ENCODE measurements around the gene TBCA. TPM values are rescaled to one million over a fixed set of nuclear protein-coding genes. Genes with fewer than 3 reads are reported as not detected.

The TBCA gene
- total and polyA plus RNA-seq, 2 experiments from 2014 or later, result 60.1 to 257 TPM

DNA sequence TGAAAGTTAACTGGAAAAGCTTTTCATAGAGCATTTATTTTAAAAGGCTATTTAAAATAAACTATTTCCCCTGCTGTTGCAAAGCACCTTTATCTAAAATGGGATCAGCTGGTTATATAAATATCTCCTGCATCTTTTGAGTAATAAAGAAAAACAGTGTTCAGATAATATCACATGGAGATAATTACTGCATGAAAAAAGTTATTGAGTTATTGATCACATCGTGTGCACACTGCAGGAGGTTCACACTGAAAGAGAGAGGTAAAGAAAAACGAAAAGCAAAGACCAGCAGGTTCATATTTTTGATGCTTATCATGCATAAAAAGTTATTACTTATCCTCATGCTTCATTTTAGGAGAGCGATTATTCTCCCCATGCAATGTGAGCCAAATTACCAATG, 82.2 kb downstream of the TBCA start:
- Histone ChIP-seq H3K4me3 (no peak overlapping the region), H3K9me2 (ENCODE audit: insufficient read depth) (no peaks in the 10 kb centered on the region), H3K9ac (no peak overlapping the region), H3K27me3 (replicated peaks; ENCODE audit: insufficient read depth) (no peaks in the 10 kb centered on the region), H2AFZ (no peak overlapping the region), H3K79me2 (ENCODE audit: insufficient read depth) (peaks cover 71% of the 10 kb centered on the region), H3K4me2 (ENCODE audit: unreplicated experiment) (no peak overlapping the region), H3F3A (ENCODE audit: insufficient read depth) (peaks cover 6% of the 10 kb centered on the region; the same call in 1 of the 2 replicates), H3K36me3 (ENCODE audit: low read depth) (peaks cover 49% of the 10 kb centered on the region), H4K20me1 (ENCODE audit: insufficient read depth) (no peaks in the 10 kb centered on the region), H3K27ac (no peak overlapping the region), H3K4me1 (ENCODE audit: insufficient read depth) (no peaks in the 10 kb centered on the region), H3K9me3 (ENCODE audit: low read depth) (no peaks in the 10 kb centered on the region)
- in situ Hi-C loops (cut with MboI), result no loop called here
- TF ChIP-seq EZH2phosphoT487 (IDR thresholded peaks at IDR 0.05; ENCODE audit: insufficient read depth, low read depth), result no peak
- no peak for TF ChIP-seq EZH2 (IDR thresholded peaks at IDR 0.05; ENCODE audit: insufficient read depth, poor library complexity, severe bottlenecking)
- no peak for DNase-seq
- WGBS, 2 experiments (ENCODE audit: low coverage in 1 of 2, low lambda C conversion rate in 2 of 2, missing lambda C conversion rate in 2 of 2), result 70 to 80% methylated on average over 3 of the region's 3 CpGs

DNA sequence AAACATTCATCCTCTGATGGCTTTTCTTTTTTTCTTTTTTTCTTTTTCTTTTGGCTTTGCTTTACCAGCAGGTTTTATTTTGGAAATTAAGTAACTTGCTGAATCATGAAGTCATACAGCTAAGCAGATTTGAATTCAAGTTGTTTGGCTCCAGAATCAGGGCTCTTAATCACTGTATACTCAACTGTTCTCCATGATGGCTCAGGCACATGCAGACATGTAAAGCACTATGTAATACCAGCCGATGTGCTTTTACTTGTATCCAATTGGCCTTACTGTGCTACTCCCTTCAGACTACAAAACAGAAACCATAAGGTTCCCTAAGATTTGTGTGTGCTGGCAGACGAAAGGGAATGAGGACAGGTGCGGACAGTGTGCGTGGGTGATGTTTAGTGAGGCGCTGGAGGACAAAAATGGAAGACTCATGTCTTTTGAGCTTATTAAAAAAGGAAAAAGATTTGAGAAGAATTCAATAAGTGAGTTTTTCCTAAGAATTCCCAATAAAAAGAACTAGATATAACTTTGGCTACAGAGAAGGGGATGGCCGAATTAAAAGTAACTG, 92.9 kb downstream of the TBCA start:
- Histone ChIP-seq H3F3A (ENCODE audit: insufficient read depth) (peaks cover 6% of the 10 kb centered on the region; the same call in 1 of the 2 replicates), H3K4me3 (no peak overlapping the region), H3K36me3 (ENCODE audit: low read depth) (peaks cover 10% of the 10 kb centered on the region; the same call in 1 of the 2 replicates), H3K4me1 (ENCODE audit: insufficient read depth) (peaks cover 3% of the 10 kb centered on the region; the same call in 1 of the 2 replicates), H3K9ac (no peak overlapping the region), H2AFZ (no peak overlapping the region), H3K79me2 (ENCODE audit: insufficient read depth) (no peaks in the 10 kb centered on the region), H3K4me2 (ENCODE audit: unreplicated experiment) (no peak overlapping the region), H3K9me3 (ENCODE audit: low read depth) (no peaks in the 10 kb centered on the region), H3K27ac (no peak overlapping the region), H3K27me3 (replicated peaks; ENCODE audit: insufficient read depth) (no peaks in the 10 kb centered on the region), H3K9me2 (ENCODE audit: insufficient read depth) (no peaks in the 10 kb centered on the region), H4K20me1 (ENCODE audit: insufficient read depth) (no peaks in the 10 kb centered on the region; the same call in 1 of the 2 replicates)
- in situ Hi-C loops (cut with MboI), result no loop called here
- 68 to 70% methylated on average over 6 of the region's 6 CpGs for WGBS, 2 experiments (ENCODE audit: low coverage in 1 of 2, low lambda C conversion rate in 2 of 2, missing lambda C conversion rate in 2 of 2)
- peak; percentile 66 for DNase-seq
- TF ChIP-seq EZH2 (IDR thresholded peaks at IDR 0.05; ENCODE audit: insufficient read depth, poor library complexity, severe bottlenecking) (no peak), EZH2phosphoT487 (IDR thresholded peaks at IDR 0.05; ENCODE audit: insufficient read depth, low read depth) (no peak)

DNA sequence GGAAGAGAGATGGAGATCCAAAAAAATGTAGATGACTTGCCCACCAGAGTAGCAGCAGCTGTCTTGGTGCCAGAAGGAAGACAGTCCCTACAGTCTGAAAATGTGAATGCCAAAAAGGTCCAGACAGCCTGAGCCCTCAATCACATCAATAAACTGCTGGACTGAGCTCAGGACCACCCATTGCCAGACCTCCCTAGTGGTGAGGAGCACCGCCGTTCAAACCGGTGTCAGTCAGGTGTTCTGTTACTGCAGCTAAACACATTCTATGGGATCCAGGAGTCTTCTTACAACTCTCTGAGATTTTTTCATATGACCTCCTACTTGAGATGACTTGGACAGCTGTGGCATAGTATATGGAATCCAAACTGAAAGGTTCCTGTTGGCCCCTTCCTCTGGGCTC, 105.6 kb downstream of the TBCA start:
- TF ChIP-seq EZH2 (IDR thresholded peaks at IDR 0.05; ENCODE audit: insufficient read depth, poor library complexity, severe bottlenecking) (no peak), EZH2phosphoT487 (IDR thresholded peaks at IDR 0.05; ENCODE audit: insufficient read depth, low read depth) (no peak)
- DNase-seq, result no peak
- Histone ChIP-seq H3F3A (ENCODE audit: insufficient read depth) (no peaks in the 10 kb centered on the region), H3K36me3 (ENCODE audit: low read depth) (no peaks in the 10 kb centered on the region), H4K20me1 (ENCODE audit: insufficient read depth) (no peaks in the 10 kb centered on the region), H3K9me3 (ENCODE audit: low read depth) (no peaks in the 10 kb centered on the region), H2AFZ (no peak overlapping the region), H3K4me1 (ENCODE audit: insufficient read depth) (no peaks in the 10 kb centered on the region), H3K4me2 (ENCODE audit: unreplicated experiment) (no peak overlapping the region), H3K4me3 (no peak overlapping the region), H3K27ac (no peak overlapping the region), H3K9ac (no peak overlapping the region), H3K27me3 (replicated peaks; ENCODE audit: insufficient read depth) (peaks cover 33% of the 10 kb centered on the region), H3K9me2 (ENCODE audit: insufficient read depth) (no peaks in the 10 kb centered on the region), H3K79me2 (ENCODE audit: insufficient read depth) (no peaks in the 10 kb centered on the region)
- 27 to 43% methylated on average over 3 of the region's 3 CpGs for WGBS, 2 experiments (ENCODE audit: low coverage in 1 of 2, low lambda C conversion rate in 2 of 2, missing lambda C conversion rate in 2 of 2)
- in situ Hi-C loops (cut with MboI), result no loop called here

DNA sequence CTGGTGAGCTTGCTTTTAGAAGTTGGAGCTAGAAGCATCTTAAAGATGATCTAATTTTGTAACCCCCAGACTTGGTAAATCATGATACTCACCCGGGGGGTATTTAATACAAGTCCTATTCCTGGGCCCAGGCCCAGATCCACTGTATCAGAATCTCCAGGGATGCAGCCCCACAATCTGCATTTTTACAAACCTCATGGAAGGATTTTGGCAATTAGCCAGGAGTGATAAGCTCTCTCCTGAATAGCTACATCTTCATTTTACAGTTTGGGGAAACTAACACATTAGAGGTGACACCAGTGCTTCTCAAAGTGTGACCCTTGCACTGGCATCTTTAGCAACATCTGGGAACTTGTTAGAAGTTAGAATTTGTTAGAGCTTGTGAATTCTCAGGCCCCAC, 106.5 kb downstream of the TBCA start:
- in situ Hi-C loops (cut with MboI), result no loop called here
- Histone ChIP-seq H2AFZ (no peak overlapping the region), H3K9ac (no peak overlapping the region), H3K9me2 (ENCODE audit: insufficient read depth) (no peaks in the 10 kb centered on the region), H3K9me3 (ENCODE audit: low read depth) (no peaks in the 10 kb centered on the region), H3K4me1 (ENCODE audit: insufficient read depth) (no peaks in the 10 kb centered on the region), H3K27ac (no peak overlapping the region), H3F3A (ENCODE audit: insufficient read depth) (no peaks in the 10 kb centered on the region), H4K20me1 (ENCODE audit: insufficient read depth) (no peaks in the 10 kb centered on the region), H3K27me3 (replicated peaks; ENCODE audit: insufficient read depth) (peaks cover 33% of the 10 kb centered on the region), H3K36me3 (ENCODE audit: low read depth) (no peaks in the 10 kb centered on the region), H3K4me3 (no peak overlapping the region), H3K4me2 (ENCODE audit: unreplicated experiment) (no peak overlapping the region), H3K79me2 (ENCODE audit: insufficient read depth) (no peaks in the 10 kb centered on the region)
- TF ChIP-seq EZH2phosphoT487 (IDR thresholded peaks at IDR 0.05; ENCODE audit: insufficient read depth, low read depth), result no peak
- WGBS, 2 experiments (ENCODE audit: low coverage in 1 of 2, low lambda C conversion rate in 2 of 2, missing lambda C conversion rate in 2 of 2), result 59 to 75% methylated on average over 1 of the region's 1 CpG
- DNase-seq, result peak; percentile 3

Data from GM23248 (cell line).